ENCODE data around the gene PTBP3. TPM values are rescaled to one million over a fixed set of nuclear protein-coding genes. Genes with fewer than 3 reads are reported as not detected.

Gene PTBP3
- total RNA-seq, 4 donors from 2014 or later = 9.9 to 54.7 (median 18.7) TPM

DNA sequence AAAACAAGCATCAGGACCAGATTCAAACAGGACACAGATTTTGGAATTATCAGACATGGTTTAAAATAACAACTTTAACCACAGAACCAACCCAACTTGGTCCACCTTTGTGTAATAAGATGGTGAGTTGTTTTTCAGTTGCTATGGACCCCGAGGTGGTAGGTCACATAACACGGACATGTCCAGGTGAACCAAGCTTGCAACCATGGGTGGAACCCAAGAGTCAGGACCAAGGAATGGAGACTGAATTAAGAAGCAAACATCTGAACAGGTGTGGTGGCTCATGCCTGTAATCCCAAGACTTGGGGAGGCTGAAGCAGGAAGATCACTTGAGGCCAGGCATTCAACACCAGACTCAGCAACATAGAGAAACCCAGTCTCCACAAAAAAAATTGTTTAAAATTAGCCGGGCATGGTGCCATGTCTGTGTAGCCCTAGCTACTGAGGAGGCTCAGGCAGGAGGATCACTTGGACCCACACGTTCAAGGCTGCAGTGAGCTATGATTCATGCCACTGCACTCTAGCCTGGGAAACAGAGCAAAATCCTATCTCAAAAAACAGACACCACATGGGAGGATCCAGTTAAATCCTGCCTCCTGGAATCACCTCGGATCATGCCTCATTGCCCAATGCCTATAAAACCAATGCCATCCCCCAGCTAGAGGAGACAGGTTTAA lies 10.6 kb downstream of the PTBP3 start:
- Histone ChIP-seq H3K9me3 (no peaks in the 10 kb centered on the region), H3K4me3 (no peak overlapping the region), H3K36me3 (no peaks in the 10 kb centered on the region), H3K4me1 (peaks cover 2 to 7% of the 10 kb centered on the region in 2 donors), H3K27me3 (no peaks in the 10 kb centered on the region), H3K27ac (no peak overlapping the region)
- in situ Hi-C loops (cut with MboI; ENCODE audit: low sequenced_read_pairs in 4 of 4) (loop anchor here in 1 of 4 donors (25.0 kb wide), 1 partner anchor 436 kb away; the partner anchor contains the start of gene UGCG), intact Hi-C loops (cut with DNase I; ENCODE audit: low total_unique reads) (no loop called here)
- DNase-seq = no peak
- no peak for ATAC-seq
- no peak for TF ChIP-seq POLR2A (IDR thresholded peaks at IDR 0.05)
- TF ChIP-seq, protein P1, sequence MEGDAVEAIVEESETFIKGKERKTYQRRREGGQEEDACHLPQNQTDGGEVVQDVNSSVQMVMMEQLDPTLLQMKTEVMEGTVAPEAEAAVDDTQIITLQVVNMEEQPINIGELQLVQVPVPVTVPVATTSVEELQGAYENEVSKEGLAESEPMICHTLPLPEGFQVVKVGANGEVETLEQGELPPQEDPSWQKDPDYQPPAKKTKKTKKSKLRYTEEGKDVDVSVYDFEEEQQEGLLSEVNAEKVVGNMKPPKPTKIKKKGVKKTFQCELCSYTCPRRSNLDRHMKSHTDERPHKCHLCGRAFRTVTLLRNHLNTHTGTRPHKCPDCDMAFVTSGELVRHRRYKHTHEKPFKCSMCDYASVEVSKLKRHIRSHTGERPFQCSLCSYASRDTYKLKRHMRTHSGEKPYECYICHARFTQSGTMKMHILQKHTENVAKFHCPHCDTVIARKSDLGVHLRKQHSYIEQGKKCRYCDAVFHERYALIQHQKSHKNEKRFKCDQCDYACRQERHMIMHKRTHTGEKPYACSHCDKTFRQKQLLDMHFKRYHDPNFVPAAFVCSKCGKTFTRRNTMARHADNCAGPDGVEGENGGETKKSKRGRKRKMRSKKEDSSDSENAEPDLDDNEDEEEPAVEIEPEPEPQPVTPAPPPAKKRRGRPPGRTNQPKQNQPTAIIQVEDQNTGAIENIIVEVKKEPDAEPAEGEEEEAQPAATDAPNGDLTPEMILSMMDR (IDR thresholded peaks at IDR 0.05 in 4 of 5, conservative IDR thresholded peaks at IDR 0.05 in 1 of 5) = no peak

DNA sequence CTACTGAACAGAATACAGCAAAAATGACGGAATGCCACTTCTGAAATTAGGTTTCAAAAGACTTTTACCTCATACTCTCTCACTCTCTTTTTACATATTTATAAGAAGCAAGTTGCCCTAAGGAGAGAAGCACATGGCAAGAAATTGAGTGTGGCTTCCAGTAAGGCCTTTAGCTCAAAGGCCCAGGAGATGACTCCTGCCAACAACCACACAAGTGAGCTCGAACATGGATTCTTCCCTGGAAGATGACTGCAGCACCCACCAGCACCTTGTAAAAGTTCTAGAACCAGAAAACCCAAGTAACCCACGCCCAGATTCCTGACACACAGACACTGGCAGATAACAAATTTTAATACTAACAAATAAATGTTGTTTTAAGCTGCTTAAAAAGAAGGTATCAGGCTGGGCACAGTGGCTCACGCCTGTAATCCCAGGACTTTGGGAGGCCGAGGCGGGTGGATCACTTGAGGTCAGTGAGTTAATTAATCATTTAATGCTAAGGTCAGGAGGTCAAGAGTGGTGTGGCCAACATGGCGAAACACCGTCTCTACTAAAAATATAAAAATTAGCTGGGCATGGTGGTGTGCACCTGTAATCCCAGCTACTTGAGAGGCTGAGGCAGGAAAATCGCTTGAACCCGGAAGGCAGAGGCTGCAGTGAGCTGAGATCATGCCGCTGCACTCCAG lies 17.0 kb downstream of the PTBP3 start:
- intact Hi-C loops (cut with DNase I; ENCODE audit: low total_unique reads) = no loop called here
- in situ Hi-C loops (cut with MboI; ENCODE audit: low sequenced_read_pairs in 4 of 4) = loop anchor here in 1 of 4 donors (25.0 kb wide), 1 partner anchor 429 kb away; the partner anchor contains the start of gene UGCG

DNA sequence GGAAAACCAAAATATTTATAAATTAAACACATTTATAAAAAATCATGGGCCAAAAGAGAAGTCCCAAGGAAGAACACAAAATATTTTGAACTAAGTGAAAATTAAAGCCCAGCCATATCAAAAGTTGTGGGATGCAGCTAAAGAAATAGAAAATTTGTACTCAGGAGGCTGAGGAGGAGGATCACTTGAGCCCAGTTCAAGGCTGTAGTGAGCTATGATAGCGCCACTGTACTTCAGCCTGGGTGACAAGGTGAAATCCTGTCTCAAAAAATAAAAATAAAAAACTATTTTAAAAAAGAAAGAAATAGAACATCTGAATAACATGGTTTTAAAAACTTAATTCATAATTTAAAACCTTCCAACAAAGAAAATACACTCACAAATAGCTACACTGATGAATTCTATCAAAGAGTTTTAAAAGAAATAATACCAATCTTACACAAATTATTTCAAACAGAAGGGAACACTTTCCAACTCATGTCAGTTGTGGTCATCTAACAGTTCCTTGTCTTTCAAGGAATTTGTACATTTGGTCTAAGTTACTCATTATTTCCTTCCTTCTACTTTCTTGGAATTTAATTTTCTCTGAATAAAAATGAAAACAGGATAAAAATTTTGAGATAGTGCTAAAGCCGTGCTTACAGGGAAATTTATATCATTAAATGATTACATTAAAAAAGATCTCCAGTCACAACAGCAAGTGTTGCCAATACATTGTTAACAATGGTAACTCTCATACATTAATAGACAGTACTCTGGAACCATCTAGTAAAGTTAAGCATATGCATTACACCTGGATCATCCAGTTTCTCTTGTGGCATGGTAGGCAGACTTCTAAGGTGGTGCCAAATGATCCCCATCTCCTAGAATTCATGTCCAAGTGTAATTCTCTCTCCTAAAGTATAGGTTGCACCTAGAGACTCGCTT lies 17.8 kb downstream of the PTBP3 start:
- no peaks in the 10 kb centered on the region for H3K36me3 ChIP-seq
- ATAC-seq = no peak
- no peaks in the 10 kb centered on the region for H3K27me3 ChIP-seq
- no peaks in the 10 kb centered on the region for H3K9me3 ChIP-seq
- no peak for DNase-seq
- intact Hi-C loops (cut with DNase I; ENCODE audit: low total_unique reads) = no loop called here
- no peak for TF ChIP-seq POLR2A (IDR thresholded peaks at IDR 0.05)
- TF ChIP-seq, protein P1 (IDR thresholded peaks at IDR 0.05 in 4 of 5, conservative IDR thresholded peaks at IDR 0.05 in 1 of 5) = no peak
- H3K4me1 ChIP-seq = no peaks in the 10 kb centered on the region
- no peak overlapping the region for H3K4me3 ChIP-seq
- H3K27ac ChIP-seq = no peak overlapping the region
- in situ Hi-C loops (cut with MboI; ENCODE audit: low sequenced_read_pairs in 4 of 4) = loop anchor here in 1 of 4 donors (25.0 kb wide), 1 partner anchor 428 kb away; the partner anchor contains the start of gene UGCG

More for the DNA sequence above, 17.0 kb downstream of the PTBP3 start:
- TF ChIP-seq POLR2A (IDR thresholded peaks at IDR 0.05) = no peak
- TF ChIP-seq, protein P1 (IDR thresholded peaks at IDR 0.05 in 4 of 5, conservative IDR thresholded peaks at IDR 0.05 in 1 of 5) = no peak
- H3K27ac ChIP-seq = no peak overlapping the region
- H3K27me3 ChIP-seq = no peaks in the 10 kb centered on the region
- H3K9me3 ChIP-seq = no peaks in the 10 kb centered on the region
- H3K36me3 ChIP-seq = no peaks in the 10 kb centered on the region
- DNase-seq (no peak), ATAC-seq (no peak)
- H3K4me1 ChIP-seq = no peaks in the 10 kb centered on the region
- H3K4me3 ChIP-seq = no peak overlapping the region

DNA sequence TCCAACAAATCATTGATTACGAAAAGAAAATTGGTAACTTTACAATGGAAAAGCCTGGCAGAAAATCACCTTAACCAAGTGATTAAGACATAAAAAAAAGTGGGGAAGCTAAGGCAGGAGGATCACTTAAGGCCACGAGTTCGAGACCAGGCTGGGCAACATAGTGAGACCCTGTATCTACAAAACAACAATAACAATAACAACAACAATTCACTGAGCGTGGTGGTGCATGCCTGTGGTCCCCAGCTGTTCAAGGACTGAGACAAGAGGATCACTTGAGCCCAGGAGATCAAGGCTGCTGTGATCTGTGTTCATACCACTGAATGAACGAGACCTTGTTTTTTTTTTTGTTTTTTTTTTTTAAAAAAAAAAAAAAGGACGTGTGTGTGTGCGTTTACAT lies 21.3 kb downstream of the PTBP3 start:
- in situ Hi-C loops (cut with MboI; ENCODE audit: low sequenced_read_pairs in 4 of 4) = loop anchor here in 1 of 4 donors (25.0 kb wide), 1 partner anchor 425 kb away; the partner anchor contains the start of gene UGCG

More for the DNA sequence above, 21.3 kb downstream of the PTBP3 start:
- TF ChIP-seq, protein P1 (IDR thresholded peaks at IDR 0.05 in 4 of 5, conservative IDR thresholded peaks at IDR 0.05 in 1 of 5) = no peak
- TF ChIP-seq POLR2A (IDR thresholded peaks at IDR 0.05) = no peak
- H3K27ac ChIP-seq = no peak overlapping the region
- no peaks in the 10 kb centered on the region for H3K4me1 ChIP-seq
- ATAC-seq = no peak
- H3K9me3 ChIP-seq = no peaks in the 10 kb centered on the region
- H3K36me3 ChIP-seq = no peaks in the 10 kb centered on the region
- no peaks in the 10 kb centered on the region for H3K27me3 ChIP-seq
- no peak overlapping the region for H3K4me3 ChIP-seq
- DNase-seq = no peak
- intact Hi-C loops (cut with DNase I; ENCODE audit: low total_unique reads) = no loop called here

All from gastrocnemius medialis (tissue), 4 donors.